C4-2B (cell line): ENCODE measurements around the gene CLEC12A.
"Not testable (repeated sequence)": the region's sequence is repeated elsewhere in the genome, so short reads cannot be mapped to it uniquely, and the experiment has no call there.

Source experiments
- H3K27ac ChIP-seq: fragments of 450-650 bp; 2 replicates; pipeline ENCODE4 v1.5.1; 2017
- ZFX ChIP-seq: fragments of 450-650 bp; IDR thresholded peaks from 2 replicates; pipeline ENCODE4 v1.6.1; 2017
- TF ChIP-seq, protein P1 (sequence below): fragments of 450-650 bp; conservative IDR thresholded peaks from 2 replicates; pipeline ENCODE4 v1.5.1; 2017; ENCODE audit warnings: mild to moderate bottlenecking

Gene CLEC12A

DNA sequence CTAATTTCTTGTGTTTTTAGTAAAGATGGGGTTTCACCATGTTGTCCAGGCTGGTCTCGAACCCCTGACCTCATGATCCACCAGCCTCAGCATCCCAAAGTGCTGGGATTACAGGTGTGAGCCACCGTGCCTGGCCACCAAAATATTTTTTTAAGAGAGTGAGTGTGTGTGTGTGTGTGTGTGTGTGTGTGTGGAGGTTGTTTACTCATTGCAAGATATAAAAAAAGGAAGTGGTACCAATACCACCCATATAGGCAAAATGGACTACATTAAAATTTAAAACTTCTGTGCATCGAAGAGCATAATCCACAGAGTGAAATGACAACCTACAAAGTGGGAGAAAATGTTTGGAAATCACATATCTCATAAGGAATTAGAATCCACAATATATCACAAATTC is 23.5 kb upstream of the CLEC12A start:
- TF ChIP-seq, protein P1, sequence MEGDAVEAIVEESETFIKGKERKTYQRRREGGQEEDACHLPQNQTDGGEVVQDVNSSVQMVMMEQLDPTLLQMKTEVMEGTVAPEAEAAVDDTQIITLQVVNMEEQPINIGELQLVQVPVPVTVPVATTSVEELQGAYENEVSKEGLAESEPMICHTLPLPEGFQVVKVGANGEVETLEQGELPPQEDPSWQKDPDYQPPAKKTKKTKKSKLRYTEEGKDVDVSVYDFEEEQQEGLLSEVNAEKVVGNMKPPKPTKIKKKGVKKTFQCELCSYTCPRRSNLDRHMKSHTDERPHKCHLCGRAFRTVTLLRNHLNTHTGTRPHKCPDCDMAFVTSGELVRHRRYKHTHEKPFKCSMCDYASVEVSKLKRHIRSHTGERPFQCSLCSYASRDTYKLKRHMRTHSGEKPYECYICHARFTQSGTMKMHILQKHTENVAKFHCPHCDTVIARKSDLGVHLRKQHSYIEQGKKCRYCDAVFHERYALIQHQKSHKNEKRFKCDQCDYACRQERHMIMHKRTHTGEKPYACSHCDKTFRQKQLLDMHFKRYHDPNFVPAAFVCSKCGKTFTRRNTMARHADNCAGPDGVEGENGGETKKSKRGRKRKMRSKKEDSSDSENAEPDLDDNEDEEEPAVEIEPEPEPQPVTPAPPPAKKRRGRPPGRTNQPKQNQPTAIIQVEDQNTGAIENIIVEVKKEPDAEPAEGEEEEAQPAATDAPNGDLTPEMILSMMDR, result no peak
- no peak for TF ChIP-seq ZFX

DNA sequence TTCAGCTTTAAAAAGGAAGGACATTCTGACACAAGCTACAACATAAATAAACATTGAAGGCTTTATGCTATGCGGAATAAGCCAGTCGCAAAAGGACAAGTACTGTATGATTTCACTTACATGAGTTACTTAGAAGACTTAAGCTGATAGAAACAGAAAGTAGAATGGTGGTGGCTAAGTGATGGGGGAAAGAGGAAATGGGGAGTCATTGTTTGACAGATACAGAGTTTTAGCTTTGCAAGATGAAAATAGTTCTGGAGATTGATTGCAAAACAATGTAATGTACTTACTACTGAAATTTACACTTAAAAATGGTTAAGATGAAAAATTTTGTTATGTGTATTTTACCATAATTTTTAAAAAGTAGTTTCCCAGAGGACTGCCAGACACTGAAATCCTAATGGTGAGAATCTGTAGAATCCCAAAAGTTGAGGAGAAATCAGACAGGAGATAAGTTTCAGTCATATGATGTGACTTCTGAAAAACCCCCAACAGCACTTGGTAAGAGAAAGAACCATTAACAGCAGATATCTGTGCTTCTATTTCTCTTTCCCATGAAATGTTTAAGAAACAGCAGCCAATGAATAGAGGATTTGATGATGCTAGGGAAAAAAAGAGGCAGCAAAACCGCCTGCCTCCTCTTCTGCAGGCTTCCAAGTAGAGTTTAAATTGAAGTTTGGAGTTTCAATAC is 22.5 kb upstream of the CLEC12A start:
- no peak overlapping the region for H3K27ac ChIP-seq
- TF ChIP-seq, protein P1, result no peak
- no peak for TF ChIP-seq ZFX

More for the DNA sequence above, 23.5 kb upstream of the CLEC12A start:
- no peak overlapping the region for H3K27ac ChIP-seq

DNA sequence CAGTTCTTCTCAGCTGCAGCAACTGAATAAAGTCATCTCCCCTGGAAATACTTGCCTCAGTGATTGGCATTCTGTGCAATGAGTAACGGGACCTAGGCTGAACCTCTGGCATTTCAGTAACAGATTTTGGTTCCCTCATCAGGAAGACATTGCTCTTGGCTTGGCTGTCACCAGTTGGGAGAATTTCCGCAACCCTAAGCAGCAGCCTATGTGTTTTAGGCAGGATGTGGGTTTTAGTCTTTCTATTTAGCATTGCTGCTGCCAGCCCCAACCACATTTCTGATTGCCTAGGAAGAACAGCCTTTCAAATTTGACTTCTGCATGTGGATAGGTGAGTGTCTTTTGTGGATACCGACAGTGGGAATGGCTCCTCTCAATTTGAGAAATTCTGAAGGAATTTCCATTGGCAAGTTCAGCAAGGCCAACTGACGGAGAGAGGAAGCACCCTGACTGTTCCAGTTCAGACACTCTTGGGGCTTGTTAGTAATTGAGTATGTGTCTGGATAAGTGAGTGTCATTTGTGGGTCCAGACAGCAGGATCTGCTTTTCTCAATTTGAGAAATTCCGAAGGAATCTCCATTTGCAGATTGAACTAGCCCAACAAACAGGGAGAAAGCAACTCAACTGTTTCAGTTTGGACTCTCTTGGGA is 20.1 kb upstream of the CLEC12A start:
- no peak for TF ChIP-seq ZFX
- H3K27ac ChIP-seq, result no peak overlapping the region

DNA sequence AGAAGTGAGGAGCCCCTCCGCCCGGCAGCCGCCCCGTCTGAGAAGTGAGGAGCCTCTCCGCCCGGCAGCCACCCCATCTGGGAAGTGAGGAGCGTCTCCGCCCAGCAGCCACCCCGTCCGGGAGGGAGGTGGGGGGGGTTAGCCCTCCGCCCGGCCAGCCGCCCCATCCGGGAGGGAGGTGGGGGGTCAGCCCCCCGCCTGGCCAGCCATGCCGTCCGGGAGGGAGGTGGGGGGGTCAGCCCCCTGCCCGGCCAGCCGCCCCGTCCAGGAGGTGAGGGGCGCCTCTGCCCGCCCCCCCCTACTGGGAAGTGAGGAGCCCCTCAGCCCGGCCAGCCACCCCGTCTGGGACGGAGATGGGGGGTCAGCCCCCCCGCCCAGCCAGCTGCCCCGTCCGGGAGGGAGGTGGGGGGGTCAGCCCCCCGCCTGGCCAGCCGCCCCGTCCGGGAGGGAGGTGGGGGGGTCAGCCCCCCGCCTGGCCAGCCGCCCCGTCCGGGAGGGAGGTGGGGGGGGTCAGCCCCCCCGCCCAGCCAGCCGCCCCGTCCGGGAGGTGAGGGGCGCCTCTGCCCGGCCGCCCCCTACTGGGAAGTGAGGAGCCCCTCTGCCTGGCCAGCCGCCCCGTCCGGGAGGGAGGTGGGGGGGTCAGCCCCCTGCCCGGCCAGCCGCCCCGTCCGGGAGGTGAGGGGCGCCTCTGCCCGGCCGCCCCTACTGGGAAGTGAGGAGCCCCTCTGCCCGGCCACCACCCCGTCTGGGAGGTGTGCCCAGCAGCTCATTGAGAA is 18.1 kb upstream of the CLEC12A start:
- not testable (repeated sequence) for H3K27ac ChIP-seq

DNA sequence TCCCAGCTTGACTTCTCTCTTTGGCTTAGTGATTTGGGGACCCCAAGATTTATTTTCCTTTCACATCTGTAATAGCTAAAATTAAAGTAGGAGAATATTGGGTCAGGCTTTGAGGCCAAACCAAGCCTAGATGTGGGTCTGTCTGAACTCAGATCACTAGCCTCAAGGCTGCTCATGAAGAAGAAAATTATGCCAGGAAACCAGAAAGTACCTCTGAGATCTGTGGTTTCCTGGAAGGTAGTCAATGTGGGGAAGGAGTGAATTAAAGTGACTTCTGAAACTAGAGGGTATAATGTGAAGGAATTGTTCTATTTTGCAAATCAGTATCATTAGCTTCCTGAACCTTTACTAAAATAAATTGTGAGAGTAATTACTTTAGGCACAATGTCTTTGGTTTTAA is 13.4 kb upstream of the CLEC12A start:
- no peak overlapping the region for H3K27ac ChIP-seq
- no peak for TF ChIP-seq ZFX
- TF ChIP-seq, protein P1, result no peak

DNA sequence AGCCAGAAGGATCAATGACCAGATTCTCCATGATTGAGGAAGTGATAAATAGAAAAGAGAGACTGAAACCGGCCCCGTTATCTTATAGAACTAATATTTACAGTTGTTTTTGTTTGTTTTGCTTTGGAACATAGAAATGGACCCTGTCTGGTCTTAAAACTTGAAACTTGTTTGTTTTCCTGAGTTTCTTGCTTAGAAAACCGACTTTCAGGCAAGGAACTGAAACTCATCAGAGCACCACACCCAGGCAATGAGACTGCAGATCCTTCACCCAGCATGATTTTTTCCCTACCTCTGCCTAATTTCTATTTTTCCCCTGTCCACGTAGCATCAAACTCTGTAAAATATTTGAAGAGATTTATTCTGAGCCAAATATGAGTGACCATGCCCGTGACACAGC is 10.6 kb upstream of the CLEC12A start:
- TF ChIP-seq, protein P1, result no peak
- no peak for TF ChIP-seq ZFX

DNA sequence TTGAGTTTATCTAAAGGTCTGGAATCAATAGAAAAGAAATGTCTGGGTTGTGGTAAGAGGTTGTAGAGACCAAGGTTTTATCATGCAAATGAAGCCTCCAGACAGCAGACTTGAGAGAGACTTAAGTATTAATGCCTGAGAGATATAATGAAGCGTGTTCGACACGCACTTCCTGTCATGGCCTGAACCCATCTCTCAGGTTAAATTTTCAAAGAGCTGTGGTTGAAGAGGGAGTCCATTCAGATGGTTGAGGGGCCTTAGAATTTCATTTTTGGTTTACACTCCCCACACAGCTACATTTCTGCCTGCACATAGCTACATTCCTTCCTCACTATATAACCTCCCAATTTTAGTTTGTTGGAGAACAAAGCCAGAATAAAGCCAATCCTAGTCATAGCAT is 10.1 kb upstream of the CLEC12A start:
- TF ChIP-seq ZFX, result no peak
- TF ChIP-seq, protein P1, result no peak
- H3K27ac ChIP-seq, result no peak overlapping the region

More for the DNA sequence above, 10.6 kb upstream of the CLEC12A start:
- no peak overlapping the region for H3K27ac ChIP-seq

DNA sequence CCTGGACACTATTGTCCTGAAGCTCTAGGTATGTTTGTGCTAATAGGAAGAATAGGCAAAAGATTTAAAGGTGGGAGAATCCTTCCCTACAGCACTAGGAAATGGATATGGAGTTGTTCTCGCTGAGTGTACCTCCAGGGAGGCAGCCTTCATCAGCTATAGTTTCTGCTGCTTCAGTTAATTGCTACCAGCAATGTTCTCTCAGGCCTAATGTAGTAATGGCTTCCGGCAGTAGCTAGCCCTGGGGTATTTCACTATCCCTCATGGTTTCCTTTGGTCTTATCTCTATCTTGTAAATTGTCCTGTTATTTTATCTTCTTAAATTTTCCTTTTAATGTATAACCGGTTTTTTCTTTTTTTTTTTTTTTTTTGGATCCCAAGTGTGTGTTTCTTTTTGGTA is 9.3 kb upstream of the CLEC12A start:
- TF ChIP-seq, protein P1, result no peak
- no peak for TF ChIP-seq ZFX
- H3K27ac ChIP-seq, result no peak overlapping the region
